ENCODE measurements around the gene PSMG2.

PSMG2 gene

GRCh38 chr18:12658426-12659138, 44.3 kb upstream of the PSMG2 start:
- WGBS (ENCODE audit: insufficient coverage) = under 1% methylated on average over 28 of the region's 42 CpGs
- no peaks in the 10 kb centered on the region for H3K9me3 ChIP-seq (ENCODE audit: control extremely low read depth in 1 of 5, control insufficient read depth in 4 of 5, insufficient read depth in 2 of 5, low read depth in 1 of 5, low read length in 4 of 5)
- POLR2A ChIA-PET = no interaction called here
- peaks cover 0 to 2% (median 0%) of the 10 kb centered on the region in 5 experiments for H3K27me3 ChIP-seq (replicated peaks in 2 of 5; ENCODE audit: control insufficient read depth in 4 of 5, insufficient read depth in 5 of 5, low read length in 4 of 5)
- DNase-seq = peak; percentile 17 to 70 (median 61)
- H3K36me3 ChIP-seq (ENCODE audit: control insufficient read depth in 4 of 4, insufficient read depth in 4 of 4, low read length in 3 of 4) = peaks cover 0 to 3% (median 0%) of the 10 kb centered on the region in 4 experiments
- CTCF ChIA-PET = interaction anchor here (0.6 to 9.1 kb wide), 9 partner anchors 73 to 274 kb away, joined by 3 to 111 read pairs (median 4); no protein-coding TSS in a partner anchor
- peak overlapping the region; percentile 60 to 82 (median 71) for H3K4me3 ChIP-seq (ENCODE audit: control insufficient read depth in 1 of 7, extremely low read depth in 1 of 7, insufficient read depth in 4 of 7, low read depth in 2 of 7, low read length in 6 of 7)
- no peak overlapping the region for H3K27ac ChIP-seq (ENCODE audit: insufficient read depth in 1 of 2, low read depth in 1 of 2, low read length in 2 of 2, poor library complexity in 1 of 2, severe bottlenecking in 2 of 2)
- H3K4me1 ChIP-seq (ENCODE audit: control extremely low read depth in 1 of 4, control insufficient read depth in 4 of 4, insufficient read depth in 4 of 4, low read length in 3 of 4) = peaks cover 4 to 22% (median 11%) of the 10 kb centered on the region in 4 experiments

GRCh38 chr18:12659904-12660605, 42.8 kb upstream of the PSMG2 start:
- WGBS (ENCODE audit: insufficient coverage) = 95% methylated on average over 9 of the region's 9 CpGs
- DNase-seq = peak; percentile 63 to 81 (median 73)
- POLR2A ChIA-PET = no interaction called here
- Histone ChIP-seq H3K4me1 (ENCODE audit: control extremely low read depth in 1 of 4, control insufficient read depth in 4 of 4, insufficient read depth in 4 of 4, low read length in 3 of 4) (peaks cover 4 to 20% (median 11%) of the 10 kb centered on the region in 4 experiments), H3K4me3 (ENCODE audit: control insufficient read depth in 1 of 7, extremely low read depth in 1 of 7, insufficient read depth in 4 of 7, low read depth in 2 of 7, low read length in 6 of 7) (no peak overlapping the region), H3K9me3 (ENCODE audit: control extremely low read depth in 1 of 5, control insufficient read depth in 4 of 5, insufficient read depth in 2 of 5, low read depth in 1 of 5, low read length in 4 of 5) (no peaks in the 10 kb centered on the region), H3K36me3 (ENCODE audit: control insufficient read depth in 4 of 4, insufficient read depth in 4 of 4, low read length in 3 of 4) (peaks cover 0 to 3% (median 0%) of the 10 kb centered on the region in 4 experiments), H3K27ac (ENCODE audit: insufficient read depth in 1 of 2, low read depth in 1 of 2, low read length in 2 of 2, poor library complexity in 1 of 2, severe bottlenecking in 2 of 2) (no peak overlapping the region), H3K27me3 (replicated peaks in 2 of 5; ENCODE audit: control insufficient read depth in 4 of 5, insufficient read depth in 5 of 5, low read length in 4 of 5) (peaks cover 0 to 2% (median 0%) of the 10 kb centered on the region in 5 experiments)
- CTCF ChIA-PET = interaction anchor here (0.9 to 9.1 kb wide), 12 partner anchors 19 to 331 kb away, joined by 3 to 111 read pairs (median 4); no protein-coding TSS in a partner anchor

GRCh38 chr18:12668041-12668440, 34.8 kb upstream of the PSMG2 start:
- no peak overlapping the region for H3K4me3 ChIP-seq (ENCODE audit: control insufficient read depth in 1 of 7, extremely low read depth in 1 of 7, insufficient read depth in 4 of 7, low read depth in 2 of 7, low read length in 6 of 7)
- peaks cover 0 to 4% (median under 1%) of the 10 kb centered on the region in 4 experiments for H3K36me3 ChIP-seq (ENCODE audit: control insufficient read depth in 4 of 4, insufficient read depth in 4 of 4, low read length in 3 of 4)
- ChIA-PET CTCF (interaction anchor here (0.7 kb wide), 1 partner anchor 599 kb away, joined by 3 read pairs; no protein-coding TSS in a partner anchor), POLR2A (interaction anchor here (0.6 kb wide), 1 partner anchor 491 kb away, joined by 3 read pairs; no protein-coding TSS in a partner anchor)
- DNase-seq = no peak
- WGBS (ENCODE audit: insufficient coverage) = 100% methylated on average over 2 of the region's 5 CpGs
- no peak overlapping the region for H3K27ac ChIP-seq (ENCODE audit: insufficient read depth in 1 of 2, low read depth in 1 of 2, low read length in 2 of 2, poor library complexity in 1 of 2, severe bottlenecking in 2 of 2)
- H3K4me1 ChIP-seq (ENCODE audit: control extremely low read depth in 1 of 4, control insufficient read depth in 4 of 4, insufficient read depth in 4 of 4, low read length in 3 of 4) = no peaks in the 10 kb centered on the region
- H3K9me3 ChIP-seq (ENCODE audit: control extremely low read depth in 1 of 5, control insufficient read depth in 4 of 5, insufficient read depth in 2 of 5, low read depth in 1 of 5, low read length in 4 of 5) = no peaks in the 10 kb centered on the region
- H3K27me3 ChIP-seq (replicated peaks in 2 of 5; ENCODE audit: control insufficient read depth in 4 of 5, insufficient read depth in 5 of 5, low read length in 4 of 5) = no peaks in the 10 kb centered on the region

GRCh38 chr18:12679183-12679786, 23.6 kb upstream of the PSMG2 start:
- Histone ChIP-seq H3K27ac (ENCODE audit: insufficient read depth in 1 of 2, low read depth in 1 of 2, low read length in 2 of 2, poor library complexity in 1 of 2, severe bottlenecking in 2 of 2) (peak overlapping the region; percentile 28 to 55), H3K36me3 (ENCODE audit: control insufficient read depth in 4 of 4, insufficient read depth in 4 of 4, low read length in 3 of 4) (peaks cover 0 to 21% (median 10%) of the 10 kb centered on the region in 4 experiments), H3K9me3 (ENCODE audit: control extremely low read depth in 1 of 5, control insufficient read depth in 4 of 5, insufficient read depth in 2 of 5, low read depth in 1 of 5, low read length in 4 of 5) (no peaks in the 10 kb centered on the region), H3K4me3 (ENCODE audit: control insufficient read depth in 1 of 7, extremely low read depth in 1 of 7, insufficient read depth in 4 of 7, low read depth in 2 of 7, low read length in 6 of 7) (peak overlapping the region; percentile 27 to 76 (median 55)), H3K27me3 (replicated peaks in 2 of 5; ENCODE audit: control insufficient read depth in 4 of 5, insufficient read depth in 5 of 5, low read length in 4 of 5) (no peaks in the 10 kb centered on the region), H3K4me1 (ENCODE audit: control extremely low read depth in 1 of 4, control insufficient read depth in 4 of 4, insufficient read depth in 4 of 4, low read length in 3 of 4) (peaks cover 5 to 12% (median 9%) of the 10 kb centered on the region in 4 experiments)
- DNase-seq = peak; percentile 14 to 51 (median 40)
- ChIA-PET POLR2A (interaction anchor here (0.7 to 1.0 kb wide), 2 partner anchors 13 to 23 kb away, joined by 3 to 4 read pairs; partner anchors contain the start of gene CEP76), CTCF (interaction anchor here (0.8 to 2.8 kb wide), 3 partner anchors 11 to 23 kb away, joined by 3 to 13 read pairs (median 6); partner anchors contain the start of genes CEP76 and PSMG2)
- 0% methylated on average over 6 of the region's 8 CpGs for WGBS (ENCODE audit: insufficient coverage)

GRCh38 chr18:12686100-12686499, 16.7 kb upstream of the PSMG2 start:
- no peak overlapping the region for H3K27ac ChIP-seq (ENCODE audit: insufficient read depth in 1 of 2, low read depth in 1 of 2, low read length in 2 of 2, poor library complexity in 1 of 2, severe bottlenecking in 2 of 2)
- no peaks in the 10 kb centered on the region for H3K9me3 ChIP-seq (ENCODE audit: control extremely low read depth in 1 of 5, control insufficient read depth in 4 of 5, insufficient read depth in 2 of 5, low read depth in 1 of 5, low read length in 4 of 5)
- peaks cover 3 to 12% (median 8%) of the 10 kb centered on the region in 4 experiments for H3K36me3 ChIP-seq (ENCODE audit: control insufficient read depth in 4 of 4, insufficient read depth in 4 of 4, low read length in 3 of 4)
- POLR2A ChIA-PET = no interaction called here
- CTCF ChIA-PET = interaction anchor here (0.9 to 1.3 kb wide), 5 partner anchors 15 to 294 kb away, joined by 3 read pairs; no protein-coding TSS in a partner anchor
- no peaks in the 10 kb centered on the region for H3K27me3 ChIP-seq (replicated peaks in 2 of 5; ENCODE audit: control insufficient read depth in 4 of 5, insufficient read depth in 5 of 5, low read length in 4 of 5)
- 40% methylated on average over 1 of the region's 3 CpGs for WGBS (ENCODE audit: insufficient coverage)
- no peaks in the 10 kb centered on the region for H3K4me1 ChIP-seq (ENCODE audit: control extremely low read depth in 1 of 4, control insufficient read depth in 4 of 4, insufficient read depth in 4 of 4, low read length in 3 of 4)
- H3K4me3 ChIP-seq (ENCODE audit: control insufficient read depth in 1 of 7, extremely low read depth in 1 of 7, insufficient read depth in 4 of 7, low read depth in 2 of 7, low read length in 6 of 7) = no peak overlapping the region
- DNase-seq = peak; percentile 36 to 69 (median 61)

GRCh38 chr18:12689256-12689850, 13.5 kb upstream of the PSMG2 start:
- no peak overlapping the region for H3K4me3 ChIP-seq (ENCODE audit: control insufficient read depth in 1 of 7, extremely low read depth in 1 of 7, insufficient read depth in 4 of 7, low read depth in 2 of 7, low read length in 6 of 7)
- H3K36me3 ChIP-seq (ENCODE audit: control insufficient read depth in 4 of 4, insufficient read depth in 4 of 4, low read length in 3 of 4) = peaks cover 11 to 15% (median 12%) of the 10 kb centered on the region in 4 experiments
- H3K9me3 ChIP-seq (ENCODE audit: control extremely low read depth in 1 of 5, control insufficient read depth in 4 of 5, insufficient read depth in 2 of 5, low read depth in 1 of 5, low read length in 4 of 5) = no peaks in the 10 kb centered on the region
- H3K27me3 ChIP-seq (replicated peaks in 2 of 5; ENCODE audit: control insufficient read depth in 4 of 5, insufficient read depth in 5 of 5, low read length in 4 of 5) = no peaks in the 10 kb centered on the region
- no peak for DNase-seq
- WGBS (ENCODE audit: insufficient coverage) = no CpG with 5 or more reads among the region's 4 CpGs
- POLR2A ChIA-PET = no interaction called here
- no peaks in the 10 kb centered on the region for H3K4me1 ChIP-seq (ENCODE audit: control extremely low read depth in 1 of 4, control insufficient read depth in 4 of 4, insufficient read depth in 4 of 4, low read length in 3 of 4)
- H3K27ac ChIP-seq (ENCODE audit: insufficient read depth in 1 of 2, low read depth in 1 of 2, low read length in 2 of 2, poor library complexity in 1 of 2, severe bottlenecking in 2 of 2) = no peak overlapping the region
- CTCF ChIA-PET = no interaction called here

Data from common myeloid progenitor, CD34-positive (primary cell).